ENCODE results near the gene MS4A4A. TPM values are rescaled to one million over a fixed set of nuclear protein-coding genes. Genes with fewer than 3 reads are reported as not detected.

The MS4A4A gene
- total and polyA plus RNA-seq, 9 of the 15 experiments (the other 6 are each of a cell fraction or from before 2014, with no cell fraction given) = 0.77 to 41.4 (median 10.1) TPM

DNA sequence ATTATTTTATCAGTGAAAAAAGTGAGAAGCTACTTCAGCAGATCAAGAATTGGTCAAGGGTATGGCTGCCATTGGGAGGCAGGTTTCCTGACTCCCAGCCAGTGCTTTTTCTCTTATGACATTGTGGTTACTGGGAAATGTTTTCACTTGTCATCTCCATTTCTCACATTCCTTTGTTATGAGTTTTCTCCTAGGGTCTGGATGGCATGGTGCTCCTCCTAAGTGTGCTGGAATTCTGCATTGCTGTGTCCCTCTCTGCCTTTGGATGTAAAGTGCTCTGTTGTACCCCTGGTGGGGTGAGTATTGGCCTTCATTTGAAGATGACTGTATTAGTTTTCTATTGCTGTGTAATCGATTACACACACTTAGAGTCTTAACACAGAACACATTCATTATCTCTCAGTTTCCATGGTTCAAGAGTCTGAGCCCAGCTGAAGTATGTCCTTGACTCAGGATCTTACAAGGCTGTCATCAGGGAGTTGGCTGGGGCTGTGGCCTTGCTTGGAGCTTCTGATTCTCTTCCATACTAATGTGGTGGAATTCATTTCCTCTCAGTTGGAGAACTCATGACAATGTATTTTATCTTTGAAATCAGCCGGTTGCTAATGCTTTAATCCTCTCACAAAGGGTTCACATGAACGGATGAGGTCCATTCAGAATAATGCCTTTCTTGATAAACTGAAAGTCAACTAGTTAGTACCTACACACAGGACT, 25.6 kb downstream of the MS4A4A start (continued):
- TF ChIP-seq, protein P1, sequence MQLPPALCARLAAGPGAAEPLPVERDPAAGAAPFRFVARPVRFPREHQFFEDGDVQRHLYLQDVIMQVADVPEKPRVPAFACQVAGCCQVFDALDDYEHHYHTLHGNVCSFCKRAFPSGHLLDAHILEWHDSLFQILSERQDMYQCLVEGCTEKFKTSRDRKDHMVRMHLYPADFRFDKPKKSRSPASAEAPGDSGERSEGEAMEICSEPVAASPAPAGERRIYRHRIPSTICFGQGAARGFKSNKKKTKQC (CRISPR knock-in tag; IDR thresholded peaks at IDR 0.05) = no peak
- TF ChIP-seq ELF1 (tag; IDR thresholded peaks at IDR 0.05) = no peak

DNA sequence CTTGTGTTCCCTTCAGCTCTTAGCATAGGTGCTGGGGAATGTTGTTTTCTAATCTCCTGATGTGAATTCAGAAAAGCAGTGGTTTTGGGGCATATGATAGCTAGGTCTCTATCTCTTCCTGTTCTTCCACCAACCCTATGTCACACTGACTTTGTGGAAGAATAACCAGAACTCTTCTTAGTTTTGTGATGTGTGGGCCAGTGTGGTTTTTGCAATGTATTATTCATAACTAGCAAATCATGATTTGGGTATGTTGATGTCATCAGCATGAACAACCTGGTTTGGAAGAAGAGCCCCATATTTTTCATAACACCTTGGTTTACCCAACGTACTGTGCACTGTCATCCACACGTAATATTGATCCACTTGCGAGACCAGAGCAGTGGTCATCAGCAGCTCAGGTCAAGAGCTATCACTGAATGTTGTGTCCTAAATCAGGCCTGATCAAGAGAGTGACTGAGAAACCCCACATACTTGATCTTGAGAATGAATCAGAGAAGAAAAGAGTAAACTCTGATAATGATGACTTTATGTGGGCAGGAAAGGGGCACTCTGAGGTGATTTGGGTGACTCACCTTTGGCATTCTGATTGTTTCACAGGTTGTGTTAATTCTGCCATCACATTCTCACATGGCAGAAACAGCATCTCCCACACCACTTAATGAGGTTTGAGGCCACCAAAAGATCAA, 27.2 kb downstream of the MS4A4A start:
- H3K36me3 ChIP-seq (ENCODE audit: control insufficient read depth, insufficient read depth, low read length) = no peaks in the 10 kb centered on the region
- H3K27me3 ChIP-seq (ENCODE audit: control insufficient read depth in 2 of 2, insufficient read depth in 2 of 2, low read length in 2 of 2) = no peaks in the 10 kb centered on the region
- ChIA-PET CTCF (ENCODE audit: low intra/inter-chr PET ratio) (no interaction called here), POLR2A (interaction anchor here (0.6 to 1.0 kb wide), 2 partner anchors 10 to 843 kb away, joined by 3 read pairs; no protein-coding TSS in a partner anchor)
- intact Hi-C loops (cut with micrococcal nuclease) (no loop called here), in situ Hi-C loops (cut with MboI) (no loop called here)
- no peak overlapping the region for H2AFZ ChIP-seq (ENCODE audit: low read depth, low read length)
- no peaks in the 10 kb centered on the region for H3K79me2 ChIP-seq (ENCODE audit: control insufficient read depth, insufficient read depth, low read length)
- H3K9me1 ChIP-seq (ENCODE audit: control insufficient read depth, insufficient read depth, low read length) = no peaks in the 10 kb centered on the region
- FAIRE-seq (peak; percentile 67), ATAC-seq (no peak), DNase-seq (ENCODE audit: extremely low read depth in 1 of 4, low spot score in 3 of 4) (no peak)
- no peaks in the 10 kb centered on the region for H3K9me3 ChIP-seq (replicated peaks; ENCODE audit: control insufficient read depth, insufficient read depth, low read depth, low read length)
- H3K4me1 ChIP-seq (replicated peaks in 1 of 2; ENCODE audit: control insufficient read depth in 2 of 2, insufficient read depth in 2 of 2, low read length in 2 of 2) = no peaks in the 10 kb centered on the region
- no peak overlapping the region for H3K27ac ChIP-seq (ENCODE audit: extremely low read depth, low read depth, low read length)
- no peak overlapping the region for H3K4me2 ChIP-seq (ENCODE audit: insufficient read depth, low read length)
- WGBS (ENCODE audit: insufficient coverage, low coverage, missing lambda C conversion rate) = 3% methylated on average over 3 of the region's 3 CpGs
- BruUV-seq (replicated peaks) = no TSS peak
- H4K20me1 ChIP-seq (replicated peaks; ENCODE audit: control insufficient read depth, insufficient read depth, low read length) = no peaks in the 10 kb centered on the region
- no peak overlapping the region for H3K4me3 ChIP-seq
- H3K9ac ChIP-seq (ENCODE audit: insufficient read depth in 1 of 2, low read depth in 2 of 2, low read length in 2 of 2) = no peak overlapping the region
- no peak for TF ChIP-seq HDAC2 (IDR thresholded peaks at IDR 0.05)
- TF ChIP-seq, protein P2, sequence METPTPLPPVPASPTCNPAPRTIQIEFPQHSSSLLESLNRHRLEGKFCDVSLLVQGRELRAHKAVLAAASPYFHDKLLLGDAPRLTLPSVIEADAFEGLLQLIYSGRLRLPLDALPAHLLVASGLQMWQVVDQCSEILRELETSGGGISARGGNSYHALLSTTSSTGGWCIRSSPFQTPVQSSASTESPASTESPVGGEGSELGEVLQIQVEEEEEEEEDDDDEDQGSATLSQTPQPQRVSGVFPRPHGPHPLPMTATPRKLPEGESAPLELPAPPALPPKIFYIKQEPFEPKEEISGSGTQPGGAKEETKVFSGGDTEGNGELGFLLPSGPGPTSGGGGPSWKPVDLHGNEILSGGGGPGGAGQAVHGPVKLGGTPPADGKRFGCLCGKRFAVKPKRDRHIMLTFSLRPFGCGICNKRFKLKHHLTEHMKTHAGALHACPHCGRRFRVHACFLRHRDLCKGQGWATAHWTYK (CRISPR knock-in tag; IDR thresholded peaks at IDR 0.05) = no peak
- TF ChIP-seq SRSF9 (IDR thresholded peaks at IDR 0.05; ENCODE audit: borderline replicate concordance, low read depth, low read length) = no peak
- no peak for TF ChIP-seq BRF2 (IDR thresholded peaks at IDR 0.05; ENCODE audit: borderline replicate concordance, insufficient read depth, insufficient read length)
- no peak for TF ChIP-seq OTX1 (CRISPR knock-in tag; IDR thresholded peaks at IDR 0.05)
- TF ChIP-seq, protein P3, sequence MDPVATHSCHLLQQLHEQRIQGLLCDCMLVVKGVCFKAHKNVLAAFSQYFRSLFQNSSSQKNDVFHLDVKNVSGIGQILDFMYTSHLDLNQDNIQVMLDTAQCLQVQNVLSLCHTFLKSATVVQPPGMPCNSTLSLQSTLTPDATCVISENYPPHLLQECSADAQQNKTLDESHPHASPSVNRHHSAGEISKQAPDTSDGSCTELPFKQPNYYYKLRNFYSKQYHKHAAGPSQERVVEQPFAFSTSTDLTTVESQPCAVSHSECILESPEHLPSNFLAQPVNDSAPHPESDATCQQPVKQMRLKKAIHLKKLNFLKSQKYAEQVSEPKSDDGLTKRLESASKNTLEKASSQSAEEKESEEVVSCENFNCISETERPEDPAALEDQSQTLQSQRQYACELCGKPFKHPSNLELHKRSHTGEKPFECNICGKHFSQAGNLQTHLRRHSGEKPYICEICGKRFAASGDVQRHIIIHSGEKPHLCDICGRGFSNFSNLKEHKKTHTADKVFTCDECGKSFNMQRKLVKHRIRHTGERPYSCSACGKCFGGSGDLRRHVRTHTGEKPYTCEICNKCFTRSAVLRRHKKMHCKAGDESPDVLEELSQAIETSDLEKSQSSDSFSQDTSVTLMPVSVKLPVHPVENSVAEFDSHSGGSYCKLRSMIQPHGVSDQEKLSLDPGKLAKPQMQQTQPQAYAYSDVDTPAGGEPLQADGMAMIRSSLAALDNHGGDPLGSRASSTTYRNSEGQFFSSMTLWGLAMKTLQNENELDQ (CRISPR knock-in tag; IDR thresholded peaks at IDR 0.05; ENCODE audit: borderline replicate concordance) = no peak
- no peak for TF ChIP-seq LCOR (CRISPR knock-in tag; IDR thresholded peaks at IDR 0.05)
